Measurements from ENCODE around the gene WWOX. TPM values are rescaled to one million over a fixed set of nuclear protein-coding genes. Genes with fewer than 3 reads are reported as not detected.

The WWOX gene
- total and polyA plus RNA-seq, 2 donors (not counting 3 experiments of a cell fraction or from before 2014, with no cell fraction given): 6.2 to 12.5 TPM

GRCh38 chr16:78805556-78805955, 706.1 kb downstream of the WWOX start:
- no peak overlapping the region for H2AFZ ChIP-seq (ENCODE audit: low read depth, low read length)
- BruUV-seq (replicated peaks): no TSS peak
- intact Hi-C loops (cut with micrococcal nuclease): no loop called here
- FAIRE-seq (no peak), DNase-seq (ENCODE audit: low read depth, low spot score) (no peak)
- no peak overlapping the region for H3K4me3 ChIP-seq (replicated peaks in 1 of 3; ENCODE audit: insufficient read depth in 1 of 3, low read depth in 1 of 3, low read length in 3 of 3)
- no peaks in the 10 kb centered on the region for H3K27me3 ChIP-seq (ENCODE audit: control insufficient read depth in 2 of 2, insufficient read depth in 2 of 2, low read length in 2 of 2)
- no peaks in the 10 kb centered on the region for H3K79me2 ChIP-seq (ENCODE audit: control insufficient read depth, insufficient read depth, low read length)
- POLR2A ChIA-PET: no interaction called here
- no peaks in the 10 kb centered on the region for H3K4me1 ChIP-seq (ENCODE audit: control insufficient read depth, extremely low read depth, insufficient read depth, low read length)
- no peak for TF ChIP-seq MAX (IDR thresholded peaks at IDR 0.05; ENCODE audit: insufficient read depth, insufficient read length)
- no peak for TF ChIP-seq FOS (IDR thresholded peaks at IDR 0.05; ENCODE audit: borderline replicate concordance, insufficient read depth, low read length)
- no peak for TF ChIP-seq POLR2A (IDR thresholded peaks at IDR 0.05; ENCODE audit: low read depth, low read length)
- H3K9ac ChIP-seq (replicated peaks; ENCODE audit: extremely low read depth, insufficient read depth, low read length): no peak overlapping the region
- no peaks in the 10 kb centered on the region for H3K36me3 ChIP-seq (ENCODE audit: control insufficient read depth in 2 of 2, extremely low read depth in 1 of 2, insufficient read depth in 2 of 2, low read length in 2 of 2)
- H3K4me2 ChIP-seq (ENCODE audit: insufficient read depth, low read length): no peak overlapping the region
- dilution Hi-C loops (cut with MboI; ENCODE audit: extremely low pct_ligation_motif_present, low sequenced_read_pairs): no loop called here
- H3K9me3 ChIP-seq (replicated peaks; ENCODE audit: control insufficient read depth, insufficient read depth, low read length): peaks cover 6% of the 10 kb centered on the region
- CTCF ChIA-PET: no interaction called here
- no peaks in the 10 kb centered on the region for H3K9me1 ChIP-seq (replicated peaks; ENCODE audit: control insufficient read depth, extremely low read depth, insufficient read depth, low read length)
- H4K20me1 ChIP-seq (replicated peaks; ENCODE audit: control insufficient read depth, extremely low read depth, insufficient read depth, low read length): no peaks in the 10 kb centered on the region
- H3K27ac ChIP-seq (ENCODE audit: insufficient read depth, low read depth, low read length): no peak overlapping the region

GRCh38 chr16:78811247-78811646, 711.8 kb downstream of the WWOX start:
- Histone ChIP-seq H3K79me2 (ENCODE audit: control insufficient read depth, insufficient read depth, low read length) (no peaks in the 10 kb centered on the region), H3K27ac (ENCODE audit: insufficient read depth, low read depth, low read length) (no peak overlapping the region), H2AFZ (ENCODE audit: low read depth, low read length) (no peak overlapping the region), H3K4me2 (ENCODE audit: insufficient read depth, low read length) (no peak overlapping the region), H3K9me1 (replicated peaks; ENCODE audit: control insufficient read depth, extremely low read depth, insufficient read depth, low read length) (no peaks in the 10 kb centered on the region), H3K9ac (replicated peaks; ENCODE audit: extremely low read depth, insufficient read depth, low read length) (no peak overlapping the region), H3K4me3 (replicated peaks in 1 of 3; ENCODE audit: insufficient read depth in 1 of 3, low read depth in 1 of 3, low read length in 3 of 3) (no peak overlapping the region), H3K27me3 (ENCODE audit: control insufficient read depth in 2 of 2, insufficient read depth in 2 of 2, low read length in 2 of 2) (no peaks in the 10 kb centered on the region), H3K36me3 (ENCODE audit: control insufficient read depth in 2 of 2, extremely low read depth in 1 of 2, insufficient read depth in 2 of 2, low read length in 2 of 2) (no peaks in the 10 kb centered on the region), H3K4me1 (ENCODE audit: control insufficient read depth, extremely low read depth, insufficient read depth, low read length) (no peaks in the 10 kb centered on the region), H3K9me3 (replicated peaks; ENCODE audit: control insufficient read depth, insufficient read depth, low read length) (peaks cover 5% of the 10 kb centered on the region), H4K20me1 (replicated peaks; ENCODE audit: control insufficient read depth, extremely low read depth, insufficient read depth, low read length) (no peaks in the 10 kb centered on the region)
- intact Hi-C loops (cut with micrococcal nuclease): no loop called here
- dilution Hi-C loops (cut with MboI; ENCODE audit: extremely low pct_ligation_motif_present, low sequenced_read_pairs): no loop called here
- no peak for FAIRE-seq
- no peak for DNase-seq (ENCODE audit: low read depth, low spot score)
- CTCF ChIA-PET: no interaction called here
- POLR2A ChIA-PET: no interaction called here
- no TSS peak for BruUV-seq (replicated peaks)
- TF ChIP-seq CTCF (IDR thresholded peaks at IDR 0.05; ENCODE audit: extremely low read depth in 1 of 2, insufficient read depth in 1 of 2, low read depth in 1 of 2, low read length in 2 of 2) (no peak), JUN (IDR thresholded peaks at IDR 0.05; ENCODE audit: borderline replicate concordance, insufficient read depth, insufficient read length, low read depth) (no peak), MYC (IDR thresholded peaks at IDR 0.05; ENCODE audit: low read depth, low read length) (no peak)
